ENCODE data around the gene SMCO4.
A peak's percentile ranks its signal among the peaks of the same experiment; 100 is the strongest.

SMCO4 gene

GRCh38 chr11:93513772-93514171 is 29.4 kb downstream of the SMCO4 start:
- H3K27ac ChIP-seq, result no peak overlapping the region

DNA sequence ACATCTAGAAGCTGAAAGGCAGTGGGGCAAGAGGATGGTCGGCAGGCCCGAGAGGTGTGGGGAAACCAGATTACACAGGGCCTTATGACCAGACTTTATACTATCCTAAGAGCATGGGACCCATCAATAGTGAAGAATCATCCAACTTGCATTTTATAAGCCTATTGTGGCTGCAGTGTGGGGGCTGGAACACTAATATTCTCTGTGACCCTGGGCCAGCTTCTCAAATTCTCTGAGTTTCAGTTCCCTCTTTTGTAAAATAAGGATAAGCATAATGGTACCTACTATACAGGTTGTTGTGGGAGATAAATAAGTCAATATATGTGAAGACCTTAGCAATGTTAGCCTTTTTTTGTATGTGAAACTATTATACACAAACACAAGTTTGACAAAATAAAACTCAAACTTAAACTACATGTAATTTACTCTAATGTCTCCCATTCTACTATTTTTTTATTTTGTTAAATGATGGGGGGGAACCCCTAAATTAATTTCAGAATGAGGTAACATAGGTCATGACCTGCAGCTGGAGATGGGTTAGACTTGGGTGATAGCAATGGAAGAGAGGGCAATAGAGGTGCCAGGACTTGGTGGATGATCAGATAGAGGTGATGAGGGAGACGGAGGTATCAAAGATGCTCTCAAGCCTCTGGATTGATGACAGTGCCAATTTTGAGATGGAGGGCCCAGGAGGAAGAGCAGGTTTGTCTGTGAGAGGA is 30.1 kb downstream of the SMCO4 start:
- TF ChIP-seq CTCF (IDR thresholded peaks at IDR 0.05), result no peak
- TF ChIP-seq ZFX (IDR thresholded peaks at IDR 0.05; ENCODE audit: borderline replicate concordance), result no peak
- H3K27ac ChIP-seq, result no peak overlapping the region

More at GRCh38 chr11:93513772-93514171, 29.4 kb downstream of the SMCO4 start:
- TF ChIP-seq ZFX (IDR thresholded peaks at IDR 0.05; ENCODE audit: borderline replicate concordance) (no peak), CTCF (IDR thresholded peaks at IDR 0.05) (no peak)

DNA sequence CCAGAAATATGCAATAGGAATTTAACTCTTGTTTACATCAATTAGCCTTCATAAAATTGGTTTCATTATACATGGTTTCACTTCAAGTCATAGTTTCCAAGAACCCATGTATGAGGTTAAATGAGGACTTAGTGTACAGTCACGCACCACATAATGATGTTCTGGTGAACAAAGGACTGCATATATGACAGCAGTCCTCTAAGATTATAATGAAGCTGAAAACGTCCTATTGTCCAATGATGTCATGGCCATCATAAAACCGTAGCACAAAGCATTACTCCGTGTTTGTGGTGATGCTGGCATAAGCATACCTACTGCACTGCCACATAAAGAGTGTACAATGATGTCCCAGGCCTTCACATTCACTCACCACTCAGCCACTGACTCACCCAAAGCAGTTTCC is 31.1 kb downstream of the SMCO4 start:
- TF ChIP-seq ZFX (IDR thresholded peaks at IDR 0.05; ENCODE audit: borderline replicate concordance) (no peak), CTCF (IDR thresholded peaks at IDR 0.05) (no peak)
- H3K27ac ChIP-seq, result no peak overlapping the region

GRCh38 chr11:93510196-93510873 is 32.9 kb downstream of the SMCO4 start:
- no peak for TF ChIP-seq ZFX (IDR thresholded peaks at IDR 0.05; ENCODE audit: borderline replicate concordance)
- TF ChIP-seq CTCF (IDR thresholded peaks at IDR 0.05), result no peak
- no peak overlapping the region for H3K27ac ChIP-seq

- TF ChIP-seq CTCF (IDR thresholded peaks at IDR 0.05), result no peak
- no peak for TF ChIP-seq ZFX (IDR thresholded peaks at IDR 0.05; ENCODE audit: borderline replicate concordance)
- no peak overlapping the region for H3K27ac ChIP-seq
Observed at GRCh38 chr11:93507517-93507916, 35.7 kb downstream of the SMCO4 start.

- TF ChIP-seq ZFX (IDR thresholded peaks at IDR 0.05; ENCODE audit: borderline replicate concordance) (no peak), CTCF (IDR thresholded peaks at IDR 0.05) (no peak)
Observed at GRCh38 chr11:93505703-93506102, 37.5 kb downstream of the SMCO4 start.

More at GRCh38 chr11:93505703-93506102, 37.5 kb downstream of the SMCO4 start:
- H3K27ac ChIP-seq, result peak overlapping the region; percentile 86

Measured in 22Rv1 (cell line).